ENCODE results near the gene CRTAC1. TPM values are rescaled to one million over a fixed set of nuclear protein-coding genes. Genes with fewer than 3 reads are reported as not detected.

Gene CRTAC1
- total and polyA plus RNA-seq, 11 donors, result 0.38 to 8.6 (median 1.7) TPM

DNA sequence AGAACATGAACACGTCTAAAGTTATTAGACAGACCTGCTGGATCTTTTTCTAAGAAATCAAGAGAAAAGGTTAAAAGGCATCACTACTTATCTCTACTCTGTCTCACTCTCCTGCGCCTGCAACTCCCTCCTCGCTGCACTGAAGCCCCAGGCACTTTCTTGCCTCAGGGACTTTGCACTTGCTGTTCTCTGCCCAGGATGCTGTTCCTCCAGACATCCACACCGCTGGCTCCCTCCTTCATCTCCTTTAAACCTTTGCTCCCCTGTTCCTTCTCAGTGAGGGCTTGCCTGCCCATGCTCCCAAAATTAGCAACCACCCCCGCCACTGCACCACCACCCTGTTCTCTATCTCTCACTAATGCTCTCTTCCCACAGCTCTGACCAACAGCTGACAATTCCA, 93.4 kb downstream of the CRTAC1 start:
- ATAC-seq (no peak), DNase-seq (no peak)
- Histone ChIP-seq H3K9me3 (no peaks in the 10 kb centered on the region), H3K4me1 (no peaks in the 10 kb centered on the region), H3K27me3 (peaks cover 0 to 16% (median 0%) of the 10 kb centered on the region in 9 donors), H3K4me3 (no peak overlapping the region), H3K27ac (no peak overlapping the region), H3K36me3 (no peaks in the 10 kb centered on the region)
- WGBS, 4 donors, result 73 to 83% (median 76%) methylated on average over 5 of the region's 5 CpGs
- no peak for TF ChIP-seq POLR2A (IDR thresholded peaks at IDR 0.05)
- TF ChIP-seq, protein P1, sequence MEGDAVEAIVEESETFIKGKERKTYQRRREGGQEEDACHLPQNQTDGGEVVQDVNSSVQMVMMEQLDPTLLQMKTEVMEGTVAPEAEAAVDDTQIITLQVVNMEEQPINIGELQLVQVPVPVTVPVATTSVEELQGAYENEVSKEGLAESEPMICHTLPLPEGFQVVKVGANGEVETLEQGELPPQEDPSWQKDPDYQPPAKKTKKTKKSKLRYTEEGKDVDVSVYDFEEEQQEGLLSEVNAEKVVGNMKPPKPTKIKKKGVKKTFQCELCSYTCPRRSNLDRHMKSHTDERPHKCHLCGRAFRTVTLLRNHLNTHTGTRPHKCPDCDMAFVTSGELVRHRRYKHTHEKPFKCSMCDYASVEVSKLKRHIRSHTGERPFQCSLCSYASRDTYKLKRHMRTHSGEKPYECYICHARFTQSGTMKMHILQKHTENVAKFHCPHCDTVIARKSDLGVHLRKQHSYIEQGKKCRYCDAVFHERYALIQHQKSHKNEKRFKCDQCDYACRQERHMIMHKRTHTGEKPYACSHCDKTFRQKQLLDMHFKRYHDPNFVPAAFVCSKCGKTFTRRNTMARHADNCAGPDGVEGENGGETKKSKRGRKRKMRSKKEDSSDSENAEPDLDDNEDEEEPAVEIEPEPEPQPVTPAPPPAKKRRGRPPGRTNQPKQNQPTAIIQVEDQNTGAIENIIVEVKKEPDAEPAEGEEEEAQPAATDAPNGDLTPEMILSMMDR (IDR thresholded peaks at IDR 0.05), result no peak
- intact Hi-C loops (cut with DNase I), result no loop called here

DNA sequence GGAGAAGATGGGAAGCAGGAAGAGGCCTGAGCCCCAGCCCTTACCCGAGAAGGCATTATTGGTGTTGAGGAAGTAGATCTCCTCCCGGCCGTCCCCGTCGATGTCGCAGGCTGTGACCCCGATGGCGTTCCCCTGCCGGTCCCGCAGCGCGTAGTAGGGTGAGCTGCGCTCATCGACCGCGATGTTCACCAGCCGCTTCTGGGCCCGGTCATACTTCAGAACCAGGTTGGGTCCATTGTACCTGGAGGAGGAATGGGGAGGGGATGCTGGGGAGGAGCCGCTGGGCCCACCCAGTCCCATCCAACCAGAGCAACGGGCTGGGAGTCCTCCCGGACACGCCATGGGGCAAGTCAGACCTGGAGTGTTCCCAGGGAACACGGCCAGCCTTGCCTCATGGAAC, 94.3 kb downstream of the CRTAC1 start:
- no peak for ATAC-seq
- Histone ChIP-seq H3K27me3 (peaks cover 0 to 16% (median 0%) of the 10 kb centered on the region in 9 donors), H3K4me1 (no peaks in the 10 kb centered on the region), H3K36me3 (no peaks in the 10 kb centered on the region), H3K9me3 (no peaks in the 10 kb centered on the region), H3K27ac (no peak overlapping the region), H3K4me3 (no peak overlapping the region)
- no peak for DNase-seq
- 86 to 90% (median 87%) methylated on average over 22 to 23 of the region's 23 CpGs for WGBS, 4 donors
- intact Hi-C loops (cut with DNase I), result no loop called here
- TF ChIP-seq, protein P1 (IDR thresholded peaks at IDR 0.05), result no peak
- no peak for TF ChIP-seq POLR2A (IDR thresholded peaks at IDR 0.05)

- 84 to 93% (median 89%) methylated on average over 10 of the region's 10 CpGs for WGBS, 4 donors
- ATAC-seq (no peak), DNase-seq (no peak)
- peaks cover 0 to 7% (median 0%) of the 10 kb centered on the region in 9 donors for H3K27me3 ChIP-seq
- no peak overlapping the region for H3K4me3 ChIP-seq
- H3K36me3 ChIP-seq, result no peaks in the 10 kb centered on the region
- TF ChIP-seq, protein P1 (IDR thresholded peaks at IDR 0.05), result no peak
- no peak for TF ChIP-seq POLR2A (IDR thresholded peaks at IDR 0.05)
- no peaks in the 10 kb centered on the region for H3K9me3 ChIP-seq
- H3K4me1 ChIP-seq, result no peaks in the 10 kb centered on the region
- intact Hi-C loops (cut with DNase I), result no loop called here
- H3K27ac ChIP-seq, result no peak overlapping the region
These were observed 97.4 kb downstream of the CRTAC1 start for GRCh38 chr10:97932932-97933530.

- peaks cover 0 to 10% (median 0%) of the 10 kb centered on the region in 9 donors for H3K27me3 ChIP-seq
- WGBS, 4 donors, result 45 to 64% (median 52%) methylated on average over 4 of the region's 4 CpGs
- DNase-seq (no peak), ATAC-seq (no peak)
- H3K4me1 ChIP-seq, result no peaks in the 10 kb centered on the region
- no peak overlapping the region for H3K4me3 ChIP-seq
- H3K9me3 ChIP-seq, result no peaks in the 10 kb centered on the region
- H3K36me3 ChIP-seq, result no peaks in the 10 kb centered on the region
- no peak for TF ChIP-seq POLR2A (IDR thresholded peaks at IDR 0.05)
- TF ChIP-seq, protein P1 (IDR thresholded peaks at IDR 0.05), result no peak
- no peak overlapping the region for H3K27ac ChIP-seq
- intact Hi-C loops (cut with DNase I), result no loop called here
These were observed 99.4 kb downstream of the CRTAC1 start for GRCh38 chr10:97931041-97931440.

Measured in heart left ventricle (tissue), 16 donors.